GM19023 (cell line): ENCODE results near the gene DDX1.

ENCODE experiments used
- ATAC-seq: cut with Tn5 transposase; IDR thresholded peaks from one replicate; pipeline ENCODE4 v1.9.1; 2021; ENCODE audit warnings: mild to moderate bottlenecking, moderate library complexity; ENCODE audit not compliant: unreplicated experiment

DDX1 gene

GRCh38 chr2:15626967-15627366 lies 35.3 kb downstream of the DDX1 start:
- ATAC-seq = no peak

DNA sequence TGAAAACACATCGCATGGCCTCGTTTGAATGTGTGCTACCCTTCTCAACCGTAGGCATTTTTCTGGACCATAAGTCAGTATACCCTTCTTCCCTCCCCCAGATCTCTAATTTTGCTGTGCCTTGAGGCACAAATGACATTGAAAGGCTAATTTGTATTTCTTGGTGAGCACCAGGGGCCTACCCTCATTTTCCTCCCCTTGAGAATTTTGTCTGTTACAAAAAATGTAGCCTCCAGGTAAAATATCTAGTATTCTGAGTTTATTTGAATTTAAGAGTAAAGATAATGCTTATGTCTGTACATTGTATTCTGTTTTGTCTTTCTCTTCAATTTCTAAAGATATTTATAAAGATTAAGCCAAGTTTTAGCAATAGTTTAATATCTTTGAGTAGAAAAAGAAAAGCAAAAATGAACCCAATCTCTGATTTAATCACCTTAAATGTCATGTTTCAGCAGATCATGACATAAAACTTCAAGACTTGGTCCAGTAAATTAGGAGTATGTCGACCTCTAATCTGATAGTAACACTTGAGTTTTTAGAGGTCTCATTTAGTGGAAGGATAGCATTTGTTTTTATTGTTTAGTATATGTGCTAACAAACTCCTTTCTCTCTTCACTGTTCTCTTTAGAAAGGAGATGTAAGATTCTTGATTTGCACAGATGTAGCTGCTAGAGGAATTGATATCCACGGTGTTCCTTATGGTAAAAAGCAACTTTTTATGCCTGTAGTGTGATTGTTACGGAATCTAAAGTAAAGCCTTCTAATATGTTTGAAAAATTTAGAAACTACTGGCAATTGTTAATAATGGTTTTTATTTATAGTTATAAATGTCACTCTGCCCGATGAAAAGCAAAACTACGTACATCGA lies 36.4 kb downstream of the DDX1 start:
- ATAC-seq = no peak

DNA sequence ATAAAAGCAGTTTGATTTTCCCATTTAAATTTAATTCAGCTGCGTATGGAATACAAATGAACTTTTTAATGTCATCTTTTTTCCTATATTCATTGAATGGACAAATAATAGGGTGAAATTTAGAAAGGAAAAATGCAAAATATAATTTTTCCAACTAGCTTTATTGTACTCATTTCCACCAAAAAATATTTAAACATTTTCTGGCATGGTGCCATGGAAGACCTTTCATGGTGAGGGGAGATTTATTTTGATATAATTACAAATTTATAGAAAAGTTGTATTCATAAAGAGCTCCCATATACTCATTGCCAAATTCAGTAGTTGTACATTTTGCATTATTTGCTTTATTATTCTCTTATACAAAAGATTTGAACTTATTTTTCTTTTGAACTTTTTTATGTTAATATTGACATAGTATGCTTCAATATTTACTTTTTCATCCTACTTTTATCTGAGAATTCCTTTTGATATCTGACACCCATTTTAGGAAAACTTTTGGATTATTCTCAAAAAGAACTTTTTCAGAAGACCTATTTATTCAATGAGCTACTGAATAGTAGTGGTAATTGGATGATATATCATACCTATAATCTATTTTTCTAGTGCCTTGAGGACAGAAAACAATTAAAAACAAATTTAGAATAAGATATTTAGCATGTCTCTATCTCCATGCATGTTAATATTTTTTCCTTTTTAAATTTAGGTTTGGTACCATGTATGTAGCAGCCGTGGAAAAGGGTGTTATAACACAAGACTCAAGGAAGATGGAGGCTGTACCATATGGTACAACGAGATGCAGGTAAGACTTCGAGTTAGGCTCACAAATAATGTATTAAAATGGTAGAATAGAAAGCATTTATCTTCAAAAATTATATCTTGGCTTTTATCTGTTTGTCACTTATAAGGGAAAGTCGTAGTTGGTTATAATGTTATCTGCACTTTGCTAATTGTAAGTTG lies 37.5 kb downstream of the DDX1 start:
- no peak for ATAC-seq

DNA sequence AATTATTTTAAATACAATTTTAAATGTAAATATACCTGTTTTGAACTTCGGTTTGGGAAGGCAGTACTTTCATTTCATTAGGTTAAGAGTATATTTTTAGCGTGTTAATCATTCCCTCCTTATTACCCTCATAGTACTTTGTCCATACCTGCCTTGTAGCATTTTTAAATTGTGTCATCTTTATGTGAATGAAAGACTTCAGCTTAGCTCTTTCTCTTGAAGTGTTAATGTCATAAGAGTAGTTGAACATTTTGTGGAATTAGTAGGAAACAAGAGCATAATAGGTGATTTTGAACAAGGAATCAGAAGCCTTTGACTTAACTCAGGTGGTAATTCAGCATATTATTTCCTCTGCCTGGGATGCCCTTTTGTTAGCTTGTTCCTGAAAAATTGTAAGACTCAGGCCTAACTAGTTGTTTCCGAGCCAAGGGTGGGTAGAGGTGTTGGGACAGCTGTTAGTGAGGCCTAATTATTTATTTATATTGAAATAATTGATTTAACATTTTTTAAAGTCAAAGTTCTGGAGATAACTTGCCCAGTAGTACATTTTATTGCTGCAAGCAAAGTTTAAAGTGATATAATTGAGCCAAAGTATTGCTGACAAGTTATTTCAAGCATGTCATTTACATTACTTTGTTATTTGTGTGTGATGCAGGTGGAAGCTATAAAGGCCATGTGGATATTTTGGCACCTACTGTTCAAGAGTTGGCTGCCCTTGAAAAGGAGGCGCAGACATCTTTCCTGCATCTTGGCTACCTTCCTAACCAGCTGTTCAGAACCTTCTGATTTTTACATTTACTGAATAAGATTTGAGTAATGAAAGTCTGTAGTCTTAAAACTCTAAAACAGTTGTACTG lies 38.7 kb downstream of the DDX1 start:
- no peak for ATAC-seq

DNA sequence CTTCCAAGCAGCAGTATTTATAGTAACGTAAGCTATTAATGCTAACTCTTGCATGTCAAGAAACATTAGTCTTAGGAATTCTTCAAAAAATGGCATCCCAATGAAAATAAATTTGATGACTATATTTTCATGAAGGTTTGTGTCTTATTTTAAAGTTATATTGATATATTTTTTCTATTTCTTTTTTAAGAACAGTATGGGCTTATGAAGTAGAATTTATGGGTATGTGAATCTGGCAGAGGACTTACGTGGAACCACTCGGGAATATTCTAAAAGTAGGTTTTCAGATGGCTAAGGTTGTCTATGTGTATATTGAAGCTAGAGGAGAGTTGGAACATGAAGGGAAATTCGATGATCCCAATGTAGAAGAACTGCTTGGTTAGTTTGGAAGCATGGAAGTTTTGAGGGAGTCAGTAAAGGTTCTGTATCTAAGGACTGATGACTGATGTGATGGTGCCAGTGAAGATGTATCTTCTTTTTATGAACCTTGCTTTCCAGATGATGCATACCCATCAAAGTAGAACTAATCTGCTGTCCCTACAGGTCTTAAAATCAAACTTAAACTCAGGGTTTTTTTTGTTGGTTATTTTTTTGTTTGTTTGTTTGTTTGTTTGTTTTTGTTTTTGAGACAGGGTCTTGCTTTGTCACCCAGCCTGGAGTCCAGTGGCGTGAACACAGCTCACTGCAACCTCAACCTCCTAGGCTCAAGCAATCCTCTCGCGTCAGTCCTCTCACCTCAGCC lies 39.5 kb downstream of the DDX1 start:
- no peak for ATAC-seq

DNA sequence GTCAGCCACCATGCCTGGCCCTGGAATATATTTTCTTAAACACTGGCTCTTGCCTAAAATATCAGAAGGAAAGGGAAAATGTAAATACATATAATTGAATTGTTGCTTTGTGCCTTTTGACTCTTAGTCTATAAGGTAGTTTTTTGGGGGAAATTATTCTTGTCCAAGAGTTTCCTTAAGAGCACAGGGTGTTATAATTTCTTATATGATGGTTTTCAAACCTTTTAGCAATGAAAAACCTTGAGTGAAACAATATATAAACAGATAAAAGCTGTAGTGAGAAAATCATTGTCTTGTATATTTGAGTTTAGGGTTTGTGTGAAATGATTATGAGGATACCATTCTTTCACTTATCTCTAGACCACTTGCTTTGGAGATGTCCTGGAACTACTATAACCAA lies 40.2 kb downstream of the DDX1 start:
- ATAC-seq = no peak

GRCh38 chr2:15633043-15633970 lies 41.6 kb downstream of the DDX1 start:
- ATAC-seq = no peak

DNA sequence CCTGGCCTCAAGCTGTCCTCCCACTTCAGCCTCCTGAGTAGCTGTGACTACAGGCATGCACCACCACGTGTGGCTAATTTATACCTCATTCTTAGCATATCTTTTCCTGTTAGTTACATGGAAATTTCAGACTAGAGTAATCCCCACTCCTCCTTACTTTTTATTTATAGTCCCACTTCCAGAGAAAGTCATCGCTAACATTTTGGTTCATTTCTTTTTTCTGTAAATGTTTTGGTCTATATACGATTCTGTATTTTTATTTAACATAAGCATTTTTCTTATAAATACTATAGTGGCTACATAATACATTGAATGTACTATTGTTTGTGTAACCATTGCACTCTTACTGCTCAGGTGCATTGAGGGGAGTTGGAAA lies 42.3 kb downstream of the DDX1 start:
- ATAC-seq = no peak

DNA sequence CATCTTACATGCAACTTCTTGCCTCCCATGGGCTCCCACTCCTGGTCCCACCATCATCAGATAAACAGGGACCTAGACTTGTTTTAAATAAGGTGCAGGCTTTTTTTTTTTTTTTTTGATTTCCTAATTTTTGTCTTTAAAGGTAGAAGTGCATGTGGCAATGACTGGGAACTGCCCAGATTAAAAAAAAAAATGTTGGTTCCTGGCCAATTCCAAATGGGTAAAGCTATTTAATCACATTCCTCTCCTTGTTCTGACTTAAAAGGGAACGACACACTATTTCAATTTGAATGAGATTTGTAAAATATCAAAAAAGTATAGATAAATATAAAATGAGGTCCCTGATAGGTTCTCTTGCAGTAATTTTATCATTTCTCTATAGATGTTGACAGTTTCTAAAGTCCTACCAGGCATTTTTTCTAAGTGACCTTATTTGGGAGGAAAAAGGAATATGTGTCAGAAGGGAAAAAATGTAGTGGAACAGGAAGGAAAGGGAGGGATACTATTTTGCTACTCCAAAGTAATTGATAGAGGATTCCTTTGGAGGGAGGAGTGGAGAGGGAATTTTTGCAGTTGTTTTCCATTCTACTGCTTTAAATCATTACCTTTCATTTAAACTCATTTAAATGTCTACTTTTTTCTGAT lies 43.3 kb downstream of the DDX1 start:
- ATAC-seq = no peak

- peak; percentile 88 for ATAC-seq
Measured at GRCh38 chr2:15636972-15637785, 45.5 kb downstream of the DDX1 start.

DNA sequence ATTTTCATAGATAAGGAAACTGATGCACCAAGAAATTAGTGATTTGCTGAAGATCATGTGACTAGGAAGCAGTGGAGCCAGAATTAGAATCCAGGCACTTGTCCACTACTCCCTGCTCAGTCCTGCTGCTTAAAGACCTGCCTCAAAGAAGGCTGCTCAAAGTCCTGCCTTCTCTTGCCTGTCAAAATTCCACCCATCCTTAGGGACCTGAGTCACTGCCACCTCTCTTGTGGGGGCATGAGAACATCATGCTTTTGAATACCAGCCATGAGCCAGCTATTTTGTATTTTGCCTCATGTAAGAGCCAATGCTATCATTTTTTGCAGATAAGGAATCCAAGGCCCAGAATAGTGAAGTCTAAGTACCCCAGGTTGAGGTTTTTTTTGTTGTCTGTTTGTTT lies 47.1 kb downstream of the DDX1 start:
- no peak for ATAC-seq

DNA sequence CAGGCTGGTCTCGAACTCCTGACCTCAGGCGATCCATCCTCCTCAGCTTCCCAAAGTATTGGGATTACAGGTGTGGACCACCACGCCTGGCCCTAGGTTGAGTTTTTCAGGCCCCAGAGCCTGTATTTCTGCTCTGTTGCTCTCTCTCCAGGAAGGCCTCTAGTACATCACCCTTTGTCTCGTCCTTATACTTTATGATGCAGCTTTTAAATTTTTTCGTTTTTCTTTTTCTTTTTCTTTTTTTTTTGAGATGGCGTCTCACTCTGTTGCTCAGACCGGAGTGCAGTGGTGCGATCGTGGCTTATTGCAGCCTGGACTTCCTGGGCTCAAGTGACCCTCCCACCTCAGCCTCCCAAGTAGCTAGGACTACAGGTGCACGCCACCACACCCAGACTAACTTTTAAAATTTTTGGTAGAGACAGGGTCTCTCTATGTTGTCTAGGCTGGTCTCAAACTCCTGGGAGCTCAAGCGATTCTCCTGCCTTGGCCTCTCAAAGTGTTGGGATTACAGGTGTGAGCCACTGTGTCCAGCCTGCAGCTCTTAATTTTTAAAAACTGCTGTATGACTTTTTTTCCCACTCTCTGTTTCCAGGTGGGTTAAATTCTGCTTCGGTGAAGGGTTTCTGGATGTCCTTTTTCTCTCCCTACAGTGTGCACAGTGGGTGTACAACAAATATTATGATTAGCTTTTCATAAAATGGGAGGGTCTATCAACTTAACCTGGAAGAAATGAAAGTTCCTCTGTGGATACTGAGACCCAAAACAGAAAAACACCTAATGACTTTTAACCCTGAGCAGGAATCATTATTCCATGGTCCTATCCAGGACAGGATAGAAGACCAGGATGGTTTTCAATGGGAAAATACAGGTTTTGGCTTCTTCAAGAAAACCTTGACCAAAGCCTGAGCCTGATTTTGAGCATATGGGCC lies 47.9 kb downstream of the DDX1 start:
- no peak for ATAC-seq

DNA sequence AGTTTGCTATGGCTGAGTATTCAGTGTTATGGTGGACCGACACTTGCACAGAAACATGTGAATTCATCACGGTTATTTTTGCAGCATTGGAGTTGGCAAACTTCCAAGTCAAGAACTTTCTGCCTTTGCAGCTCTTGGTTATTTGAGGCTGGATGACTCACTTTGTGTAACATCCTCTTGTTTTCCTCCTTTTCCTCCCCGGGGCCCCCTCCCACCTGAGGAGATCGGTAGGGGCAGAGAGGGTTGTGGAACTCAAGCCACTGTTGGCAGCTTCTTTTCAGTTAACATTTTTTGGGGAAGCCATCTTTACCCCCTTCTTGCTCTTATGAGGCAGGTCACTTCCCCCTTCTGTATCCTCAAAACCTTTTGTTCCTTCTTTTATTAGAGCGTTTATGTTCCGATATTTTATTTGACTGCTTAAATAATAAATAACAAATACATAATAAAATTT lies 48.6 kb downstream of the DDX1 start:
- no peak for ATAC-seq

DNA sequence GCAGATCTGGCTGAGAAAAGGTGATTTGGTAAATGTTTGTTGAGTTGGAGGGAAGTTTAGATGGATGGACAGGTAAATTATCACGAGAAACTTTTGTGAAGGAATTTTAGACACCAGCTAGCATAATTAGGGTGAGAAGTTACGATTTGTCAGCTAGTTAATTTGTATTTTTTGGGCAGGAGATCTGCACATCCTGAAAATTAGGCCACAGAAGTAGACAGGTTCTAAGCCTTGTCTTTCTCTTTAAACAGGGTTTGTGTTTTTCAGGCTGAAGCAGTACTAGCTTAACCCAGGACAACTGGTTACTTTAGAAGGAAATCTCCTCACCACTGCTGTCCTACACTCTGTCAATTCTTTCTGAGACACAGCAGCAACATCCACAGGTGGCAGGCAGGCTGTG lies 49.1 kb downstream of the DDX1 start:
- ATAC-seq = no peak

- ATAC-seq = no peak
Measured at GRCh38 chr2:15641530-15641982, 49.9 kb downstream of the DDX1 start.

DNA sequence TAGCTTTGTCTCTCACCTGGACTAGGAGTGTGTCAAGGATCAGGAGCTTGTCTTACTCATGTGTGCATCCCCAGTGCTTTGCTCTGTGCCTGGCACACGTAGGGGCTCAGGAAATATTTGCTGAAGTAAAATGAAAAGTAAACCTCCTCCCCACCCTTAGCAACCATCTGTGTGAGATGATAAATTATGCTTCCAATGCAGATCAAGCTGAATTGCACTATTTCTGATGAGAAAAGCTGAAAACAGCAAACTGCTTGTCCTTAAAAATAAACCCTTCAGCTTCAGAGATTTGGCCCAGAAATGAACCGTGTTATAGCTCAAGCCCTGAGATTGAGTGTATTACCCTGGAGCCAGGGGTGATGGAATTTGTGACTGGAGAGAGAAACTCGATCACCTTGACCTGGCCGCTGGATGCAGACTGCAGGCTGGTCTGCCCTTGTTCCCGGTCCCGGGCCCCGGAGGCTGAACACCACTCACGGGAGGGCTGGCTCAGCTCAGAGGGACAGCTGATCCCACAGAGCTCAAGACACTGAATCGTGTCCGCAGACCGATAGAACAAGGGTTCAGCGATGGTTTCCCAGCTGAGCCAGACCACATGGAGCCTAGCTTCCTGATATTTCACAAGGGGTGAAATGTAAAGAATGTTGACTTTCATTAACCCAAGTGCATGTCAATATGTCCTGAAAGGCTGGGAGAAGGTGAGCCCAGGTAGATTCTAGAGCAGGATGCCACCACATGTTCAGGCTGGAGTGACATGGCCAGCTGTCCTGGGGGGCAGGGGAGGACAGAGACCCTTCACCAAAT lies 50.5 kb downstream of the DDX1 start:
- no peak for ATAC-seq
